K562 (cell line): ENCODE measurements around the gene ERO1B. TPM values are rescaled to one million over a fixed set of nuclear protein-coding genes. Genes with fewer than 3 reads are reported as not detected.

Experiments
- ATAC-seq: fragments of 200-7000 bp; cut with Tn5 transposase; 3 replicates; pipeline ENCODE4 v1.9.1; 2020; ENCODE audit warnings: moderate library complexity
- BruUV-seq: library from RNA; stranded (reverse); fragments of 400-500 nt; replicated peaks from 2 replicates; lab custom pipeline; 2021; lab: Mats Ljungman, UMichigan
- CTCF ChIA-PET: fragments of 300-600 bp; formaldehyde crosslinking; extraction: SDS; loops from one replicate; lab custom pipeline; 2021; ENCODE audit warnings: low intra/inter-chr PET ratio; lab: Yijun Ruan, JAX
- POLR2A ChIA-PET: fragments of 300-600, 350-650 bp; sonication (Branson Sonifier 250); formaldehyde crosslinking; extraction: SDS; loops from one replicate; lab custom pipeline; 2021; ENCODE audit warnings: antibody characterized with exemption, inconsistent platforms; lab: Yijun Ruan, JAX
- DNase-seq, 4 experiments: peaks; one replicate each; pipeline versions ENCODE4 v3.0.0 to v3.0.0-alpha.2; 2011 to 2018; ENCODE audit warnings: low spot score in 3 of 4, mixed read lengths in 3 of 4; ENCODE audit errors: extremely low read depth in 1 of 4
- FAIRE-seq: peaks from 2 replicates; lab custom pipeline; 2011; peaks lifted over from hg19 to GRCh38; lab: Jason Lieb, UNC
- H2AFZ ChIP-seq: 2 replicates; pipeline ENCODE4 v1.6.0; 2011; ENCODE audit warnings: low read depth, low read length, control low read depth, inconsistent platforms
- H3K27ac ChIP-seq: fragments of 200-600 bp; 3 replicates; pipeline ENCODE4 v1.8.0; 2011; ENCODE audit warnings: low read depth, mild to moderate bottlenecking, control low read depth, inconsistent platforms, low read length, moderate library complexity, mixed read lengths; ENCODE audit errors: extremely low read depth
- H3K27me3 ChIP-seq, 2 experiments: fragments of 300-600 bp in 1 of 2; 2 replicates in 1 of 2; 3 replicates in 1 of 2; pipeline versions ENCODE4 v1.6.0 to v1.8.0; 2011; ENCODE audit warnings: inconsistent platforms in 2 of 2, low read length in 2 of 2, mild to moderate bottlenecking in 1 of 2, mixed read lengths in 1 of 2, moderate library complexity in 1 of 2; ENCODE audit not compliant: control insufficient read depth in 2 of 2, insufficient read depth in 2 of 2
- H3K36me3 ChIP-seq: fragments of 300-600 bp; 3 replicates; pipeline ENCODE4 v1.8.0; 2011; ENCODE audit warnings: mild to moderate bottlenecking, low read length, inconsistent platforms; ENCODE audit not compliant: control insufficient read depth, insufficient read depth
- H3K4me1 ChIP-seq, 2 experiments: fragments of 200-600 bp in 1 of 2; replicated peaks in 1 of 2; 2 replicates in 1 of 2; 3 replicates in 1 of 2; pipeline versions ENCODE4 v1.5.1 to v1.8.0; 2011; ENCODE audit warnings: inconsistent platforms in 2 of 2, low read length in 2 of 2, mild to moderate bottlenecking in 1 of 2, mixed read lengths in 1 of 2, moderate library complexity in 1 of 2; ENCODE audit not compliant: control insufficient read depth in 2 of 2, insufficient read depth in 2 of 2
- H3K4me2 ChIP-seq: 2 replicates; pipeline ENCODE4 v1.6.1; 2011; ENCODE audit warnings: low read length, control low read depth, inconsistent platforms, mixed read lengths; ENCODE audit not compliant: insufficient read depth
- H3K4me3 ChIP-seq: fragments of 200-600 bp; sonication (generic), shearing (Covaris generic); 2 replicates; pipeline ENCODE4 v1.5.1; 2016; ENCODE audit warnings: control low read depth, inconsistent platforms
- H3K79me2 ChIP-seq: fragments of 200-600 bp; 3 replicates; pipeline ENCODE4 v1.8.0; 2011; ENCODE audit warnings: low read length, inconsistent platforms; ENCODE audit not compliant: control insufficient read depth, insufficient read depth
- H3K9ac ChIP-seq, 2 experiments: 2 replicates each; pipeline versions ENCODE4 v1.6.0 to v1.6.1; 2011; ENCODE audit warnings: low read depth in 2 of 2, low read length in 2 of 2, control low read depth in 1 of 2, inconsistent platforms in 1 of 2, mild to moderate bottlenecking in 1 of 2, mixed read lengths in 1 of 2; ENCODE audit not compliant: insufficient read depth in 1 of 2
- H3K9me1 ChIP-seq: one replicate; pipeline ENCODE4 v1.6.0; 2011; ENCODE audit warnings: inconsistent platforms, mild to moderate bottlenecking, low read length, moderate library complexity; ENCODE audit not compliant: control insufficient read depth, insufficient read depth
- H3K9me3 ChIP-seq: replicated peaks from 2 replicates; pipeline ENCODE4 v1.5.1; 2011; ENCODE audit warnings: low read depth, low read length, inconsistent platforms; ENCODE audit not compliant: control insufficient read depth, insufficient read depth
- H4K20me1 ChIP-seq: replicated peaks from 2 replicates; pipeline ENCODE4 v1.6.1; 2011; ENCODE audit warnings: low read length, inconsistent platforms, mixed read lengths; ENCODE audit not compliant: control insufficient read depth, insufficient read depth
- BDP1 ChIP-seq: IDR thresholded peaks from 3 replicates; pipeline ENCODE4 v1.6.1; 2011; ENCODE audit not compliant: insufficient read length, insufficient read depth
- CCAR2 ChIP-seq: fragments of 200-400 bp; formaldehyde crosslinking; IDR thresholded peaks from 2 replicates; pipeline ENCODE4 v1.6.1; 2017; ENCODE audit warnings: mild to moderate bottlenecking, low read depth, low read length
- KLF6 ChIP-seq: fragments of 250-450 bp; sonication (Bioruptor Pico); IDR thresholded peaks from 2 replicates; pipeline ENCODE4 v1.4.0; 2020; ENCODE audit warnings: mild to moderate bottlenecking, moderate library complexity, borderline replicate concordance
- MECOM ChIP-seq: fragments of 250-450 bp; sonication (Bioruptor Pico); IDR thresholded peaks from 2 replicates; pipeline ENCODE4 v1.8.0; 2022; ENCODE audit warnings: inconsistent platforms
- PHF20 ChIP-seq: fragments of 450-650 bp; IDR thresholded peaks from 2 replicates; pipeline ENCODE4 v1.6.1; 2018; ENCODE audit not compliant: partially characterized antibody
- RFX5 ChIP-seq: IDR thresholded peaks from 2 replicates; pipeline ENCODE4 v1.6.1; 2011; ENCODE audit warnings: low read depth, mild to moderate bottlenecking, improper control_type of control experiment, low read length
- RHOXF2B ChIP-seq: fragments of 250-450 bp; sonication (Bioruptor Pico); conservative IDR thresholded peaks from 2 replicates; pipeline ENCODE4 v1.5.1; 2021
- STAT5B ChIP-seq: fragments of 250-450 bp; sonication (Bioruptor Pico); IDR thresholded peaks from 2 replicates; pipeline ENCODE4 v1.8.0; 2021; ENCODE audit warnings: mild to moderate bottlenecking, inconsistent platforms
- YBX1 ChIP-seq: fragments of 450-650 bp; IDR thresholded peaks from 2 replicates; pipeline ENCODE4 v1.7.1; 2016; ENCODE audit warnings: mild to moderate bottlenecking
- ZBED1 ChIP-seq: IDR thresholded peaks from 2 replicates; pipeline ENCODE4 v1.6.1; 2014
- WGBS: fragments of 100-300 bp; shearing (Covaris generic); methylation state at CpG from one replicate; pipeline ENCODE4 v1.1.6; 2016; ENCODE audit warnings: low coverage, mixed read lengths; ENCODE audit not compliant: insufficient coverage; ENCODE audit errors: missing lambda C conversion rate; 5-methylcytosine and 5-hydroxymethylcytosine counted together
- in situ Hi-C: fragments of 300-500 bp; cut with MboI; formaldehyde crosslinking; loops from 4 replicates; pipeline ENCODE4 v1.15.0; 2018; ENCODE audit warnings: inconsistent platforms, mixed read lengths
- intact Hi-C: fragments of 100-400 bp; cut with micrococcal nuclease; formaldehyde crosslinking; loops from 2 replicates; pipeline ENCODE4 v1.14.2; 2022
- polyA plus RNA-seq, 8 experiments: library from polyadenylated mRNA; depleted of rRNA in 4 of 8; stranded (reverse) in 5 of 8; unstranded in 3 of 8; fragments of >200 nt; fragmentation: Nextera tagmentation in 2 of 8; fragmentation: Illumina TruSeq in 1 of 8; extraction: Ambion mirVana in 2 of 8; extraction: Trizol in 1 of 8; gene quantifications; 2 replicates each; pipeline versions ENCODE4 v1.2.1 to v1.2.3, GENCODE V29; 2011 to 2014; ENCODE audit warnings: inconsistent platforms in 1 of 8, missing spikeins in 1 of 8
- total RNA-seq, 7 experiments: library from RNA; depleted of rRNA in 6 of 7; stranded (reverse); fragments of >200 nt in 6 of 7; fragmentation: Illumina TruSeq in 2 of 7; extraction: Trizol in 2 of 7; gene quantifications; 2 replicates each; pipeline versions ENCODE4 v1.2.1 to v1.2.3, GENCODE V29; 2011 to 2021; ENCODE audit warnings: low replicate concordance in 1 of 7
- TF ChIP-seq, protein P1 (sequence below), 2 experiments: fragments of 450-650 bp; conservative IDR thresholded peaks; 2 replicates each; pipeline ENCODE4 v1.6.1; 2017; ENCODE audit warnings: mild to moderate bottlenecking in 2 of 2, moderate library complexity in 2 of 2
- TF ChIP-seq, protein P2 (sequence below): fragments of 250-450 bp; sonication (Bioruptor Pico); IDR thresholded peaks from 2 replicates; pipeline ENCODE4 v1.8.0; 2022; ENCODE audit warnings: moderate library complexity, mild to moderate bottlenecking, inconsistent platforms
- TF ChIP-seq, protein P3 (sequence below): fragments of 250-450 bp; sonication (Bioruptor Pico); IDR thresholded peaks from 2 replicates; pipeline ENCODE4 v1.6.1; 2021; ENCODE audit warnings: mild to moderate bottlenecking
- TF ChIP-seq, protein P4 (sequence below), 2 experiments: fragments of 450-650 bp in 1 of 2; IDR thresholded peaks; 2 replicates each; pipeline ENCODE4 v1.6.1; 2011 to 2017; ENCODE audit warnings: low read depth in 2 of 2, antibody characterized with exemption in 1 of 2, borderline replicate concordance in 1 of 2, low read length in 1 of 2, mild to moderate bottlenecking in 1 of 2, mixed read lengths in 1 of 2; ENCODE audit not compliant: control insufficient read depth in 1 of 2

Gene ERO1B
- total and polyA plus RNA-seq, 9 of the 15 experiments (the other 6 are each of a cell fraction or from before 2014, with no cell fraction given) = 0.59 to 6.4 (median 4.2) TPM

DNA sequence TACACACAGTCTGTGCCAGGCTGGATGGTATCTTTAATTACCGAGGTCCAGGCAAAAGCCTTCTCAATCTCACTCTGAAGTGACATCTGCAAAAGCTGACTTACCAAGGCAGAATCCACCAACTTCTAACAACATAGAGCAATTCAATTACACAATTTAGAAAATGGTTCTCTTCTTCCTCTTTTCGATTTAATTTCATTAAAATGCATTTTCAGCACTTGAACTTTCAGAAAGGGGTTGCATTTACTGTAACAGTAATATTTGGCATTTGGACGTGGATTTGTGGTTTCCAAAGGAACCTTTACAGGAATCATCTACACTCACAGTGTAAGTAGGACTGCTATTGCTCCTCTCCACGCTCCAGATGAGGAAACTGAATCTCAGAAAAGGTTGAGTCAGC is 53.3 kb downstream of the ERO1B start:
- POLR2A ChIA-PET = interaction anchor here (1.1 kb wide), 1 partner anchor 9 kb away, joined by 3 read pairs; no protein-coding TSS in a partner anchor
- Histone ChIP-seq H3K4me1 (no peaks in the 10 kb centered on the region), H3K27me3 (no peaks in the 10 kb centered on the region), H3K9me3 (no peaks in the 10 kb centered on the region), H3K79me2 (no peaks in the 10 kb centered on the region), H2AFZ (no peak overlapping the region), H3K27ac (no peak overlapping the region), H4K20me1 (no peaks in the 10 kb centered on the region), H3K4me3 (no peak overlapping the region), H3K9me1 (no peaks in the 10 kb centered on the region), H3K36me3 (no peaks in the 10 kb centered on the region), H3K4me2 (no peak overlapping the region), H3K9ac (no peak overlapping the region)
- intact Hi-C loops = no loop called here
- in situ Hi-C loops = no loop called here
- DNase-seq = no peak
- no peak for FAIRE-seq
- 31% methylated on average over 4 of the region's 4 CpGs for WGBS
- no peak for ATAC-seq
- CTCF ChIA-PET = no interaction called here
- TF ChIP-seq ZBED1 = no peak
- no peak for TF ChIP-seq KLF6 (CRISPR knock-in tag)
- TF ChIP-seq, protein P1, sequence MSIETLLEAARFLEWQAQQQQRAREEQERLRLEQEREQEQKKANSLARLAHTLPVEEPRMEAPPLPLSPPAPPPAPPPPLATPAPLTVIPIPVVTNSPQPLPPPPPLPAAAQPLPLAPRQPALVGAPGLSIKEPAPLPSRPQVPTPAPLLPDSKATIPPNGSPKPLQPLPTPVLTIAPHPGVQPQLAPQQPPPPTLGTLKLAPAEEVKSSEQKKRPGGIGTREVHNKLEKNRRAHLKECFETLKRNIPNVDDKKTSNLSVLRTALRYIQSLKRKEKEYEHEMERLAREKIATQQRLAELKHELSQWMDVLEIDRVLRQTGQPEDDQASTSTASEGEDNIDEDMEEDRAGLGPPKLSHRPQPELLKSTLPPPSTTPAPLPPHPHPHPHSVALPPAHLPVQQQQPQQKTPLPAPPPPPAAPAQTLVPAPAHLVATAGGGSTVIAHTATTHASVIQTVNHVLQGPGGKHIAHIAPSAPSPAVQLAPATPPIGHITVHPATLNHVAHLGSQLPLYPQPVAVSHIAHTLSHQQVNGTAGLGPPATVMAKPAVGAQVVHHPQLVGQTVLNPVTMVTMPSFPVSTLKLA (conservative IDR thresholded peaks at IDR 0.05) = no peak
- no peak for TF ChIP-seq STAT5B (CRISPR knock-in tag)
- TF ChIP-seq, protein P2, sequence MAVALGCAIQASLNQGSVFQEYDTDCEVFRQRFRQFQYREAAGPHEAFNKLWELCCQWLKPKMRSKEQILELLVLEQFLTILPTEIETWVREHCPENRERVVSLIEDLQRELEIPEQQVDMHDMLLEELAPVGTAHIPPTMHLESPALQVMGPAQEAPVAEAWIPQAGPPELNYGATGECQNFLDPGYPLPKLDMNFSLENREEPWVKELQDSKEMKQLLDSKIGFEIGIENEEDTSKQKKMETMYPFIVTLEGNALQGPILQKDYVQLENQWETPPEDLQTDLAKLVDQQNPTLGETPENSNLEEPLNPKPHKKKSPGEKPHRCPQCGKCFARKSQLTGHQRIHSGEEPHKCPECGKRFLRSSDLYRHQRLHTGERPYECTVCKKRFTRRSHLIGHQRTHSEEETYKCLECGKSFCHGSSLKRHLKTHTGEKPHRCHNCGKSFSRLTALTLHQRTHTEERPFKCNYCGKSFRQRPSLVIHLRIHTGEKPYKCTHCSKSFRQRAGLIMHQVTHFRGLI (CRISPR knock-in tag) = no peak
- TF ChIP-seq, protein P3, sequence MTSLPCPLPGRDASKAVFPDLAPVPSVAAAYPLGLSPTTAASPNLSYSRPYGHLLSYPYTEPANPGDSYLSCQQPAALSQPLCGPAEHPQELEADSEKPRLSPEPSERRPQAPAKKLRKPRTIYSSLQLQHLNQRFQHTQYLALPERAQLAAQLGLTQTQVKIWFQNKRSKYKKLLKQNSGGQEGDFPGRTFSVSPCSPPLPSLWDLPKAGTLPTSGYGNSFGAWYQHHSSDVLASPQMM = no peak
- TF ChIP-seq CCAR2 = no peak
- TF ChIP-seq RFX5 = no peak
- TF ChIP-seq MECOM (CRISPR knock-in tag) = no peak
- no peak for TF ChIP-seq BDP1
- TF ChIP-seq, protein P4, sequence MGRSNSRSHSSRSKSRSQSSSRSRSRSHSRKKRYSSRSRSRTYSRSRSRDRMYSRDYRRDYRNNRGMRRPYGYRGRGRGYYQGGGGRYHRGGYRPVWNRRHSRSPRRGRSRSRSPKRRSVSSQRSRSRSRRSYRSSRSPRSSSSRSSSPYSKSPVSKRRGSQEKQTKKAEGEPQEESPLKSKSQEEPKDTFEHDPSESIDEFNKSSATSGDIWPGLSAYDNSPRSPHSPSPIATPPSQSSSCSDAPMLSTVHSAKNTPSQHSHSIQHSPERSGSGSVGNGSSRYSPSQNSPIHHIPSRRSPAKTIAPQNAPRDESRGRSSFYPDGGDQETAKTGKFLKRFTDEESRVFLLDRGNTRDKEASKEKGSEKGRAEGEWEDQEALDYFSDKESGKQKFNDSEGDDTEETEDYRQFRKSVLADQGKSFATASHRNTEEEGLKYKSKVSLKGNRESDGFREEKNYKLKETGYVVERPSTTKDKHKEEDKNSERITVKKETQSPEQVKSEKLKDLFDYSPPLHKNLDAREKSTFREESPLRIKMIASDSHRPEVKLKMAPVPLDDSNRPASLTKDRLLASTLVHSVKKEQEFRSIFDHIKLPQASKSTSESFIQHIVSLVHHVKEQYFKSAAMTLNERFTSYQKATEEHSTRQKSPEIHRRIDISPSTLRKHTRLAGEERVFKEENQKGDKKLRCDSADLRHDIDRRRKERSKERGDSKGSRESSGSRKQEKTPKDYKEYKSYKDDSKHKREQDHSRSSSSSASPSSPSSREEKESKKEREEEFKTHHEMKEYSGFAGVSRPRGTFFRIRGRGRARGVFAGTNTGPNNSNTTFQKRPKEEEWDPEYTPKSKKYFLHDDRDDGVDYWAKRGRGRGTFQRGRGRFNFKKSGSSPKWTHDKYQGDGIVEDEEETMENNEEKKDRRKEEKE (IDR thresholded peaks at IDR 0.05; ENCODE audit: borderline replicate concordance in 1 of 2, control insufficient read depth in 1 of 2, low read depth in 2 of 2, low read length in 1 of 2) = no peak
- TF ChIP-seq YBX1 = no peak
- TF ChIP-seq RHOXF2B (CRISPR knock-in tag) = no peak
- TF ChIP-seq PHF20 = no peak
- BruUV-seq = no TSS peak
